M059J (cell line): ENCODE results near the gene UBAC2. TPM values are rescaled to one million over a fixed set of nuclear protein-coding genes. Genes with fewer than 3 reads are reported as not detected.
A peak's percentile ranks its signal among the peaks of the same experiment; 100 is the strongest.

Experiments used
- DNase-seq: peaks from one replicate; pipeline ENCODE4 v3.0.0-alpha.2; 2012; ENCODE audit warnings: low read depth
- total RNA-seq: library from RNA; depleted of rRNA; stranded (reverse); fragments of >200 nt; shearing (Covaris generic); gene quantifications from 2 replicates; pipeline ENCODE4 v1.2.3, GENCODE V29; 2014

The UBAC2 gene
- total RNA-seq, 1 experiment from 2014 or later = 61.5 TPM

GRCh38 chr13:99294958-99295357 is 94.3 kb downstream of the UBAC2 start:
- no peak for DNase-seq

- DNase-seq = no peak
Measured at GRCh38 chr13:99295488-99296252, 95.0 kb downstream of the UBAC2 start.

- no peak for DNase-seq
Measured at GRCh38 chr13:99296398-99296797, 95.7 kb downstream of the UBAC2 start.

GRCh38 chr13:99297331-99297730 is 96.7 kb downstream of the UBAC2 start:
- DNase-seq = no peak

GRCh38 chr13:99298056-99298455 is 97.4 kb downstream of the UBAC2 start:
- no peak for DNase-seq

DNA sequence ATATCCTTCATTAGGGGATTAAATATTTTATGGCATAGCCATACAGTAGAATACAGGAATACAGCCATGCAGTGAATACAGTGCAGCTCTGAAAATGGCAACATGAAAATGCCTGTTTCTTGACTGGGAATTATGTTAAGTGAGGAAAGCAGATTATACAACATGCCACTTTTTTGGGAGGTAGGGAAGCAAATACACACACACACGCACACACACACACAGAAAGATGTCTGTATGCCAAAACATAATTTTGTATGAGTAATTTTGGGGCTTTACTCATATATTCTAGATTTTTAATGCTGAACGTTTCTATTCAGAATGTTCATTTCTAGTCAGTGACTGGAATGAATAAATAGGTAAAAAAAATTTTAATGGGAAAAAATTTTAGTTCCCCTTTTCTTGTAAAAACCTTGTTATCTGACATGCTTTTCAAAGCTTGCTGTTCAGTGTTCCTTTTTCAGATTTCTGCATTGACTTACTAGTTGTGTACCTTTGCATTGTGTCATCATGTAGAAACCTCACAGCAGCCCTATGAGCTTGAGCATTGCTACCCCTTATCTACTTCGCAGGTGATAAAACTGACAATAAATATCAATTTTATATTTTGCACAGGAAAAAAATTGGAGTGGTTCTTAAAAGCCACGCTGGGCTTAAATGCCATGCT is 98.7 kb downstream of the UBAC2 start:
- no peak for DNase-seq

- no peak for DNase-seq
Measured at GRCh38 chr13:99299920-99300341, 99.3 kb downstream of the UBAC2 start.

GRCh38 chr13:99301056-99301838 is 100.6 kb downstream of the UBAC2 start:
- DNase-seq = no peak

GRCh38 chr13:99301913-99302636 is 101.4 kb downstream of the UBAC2 start:
- no peak for DNase-seq

GRCh38 chr13:99302637-99303505 is 102.2 kb downstream of the UBAC2 start:
- DNase-seq = no peak

DNA sequence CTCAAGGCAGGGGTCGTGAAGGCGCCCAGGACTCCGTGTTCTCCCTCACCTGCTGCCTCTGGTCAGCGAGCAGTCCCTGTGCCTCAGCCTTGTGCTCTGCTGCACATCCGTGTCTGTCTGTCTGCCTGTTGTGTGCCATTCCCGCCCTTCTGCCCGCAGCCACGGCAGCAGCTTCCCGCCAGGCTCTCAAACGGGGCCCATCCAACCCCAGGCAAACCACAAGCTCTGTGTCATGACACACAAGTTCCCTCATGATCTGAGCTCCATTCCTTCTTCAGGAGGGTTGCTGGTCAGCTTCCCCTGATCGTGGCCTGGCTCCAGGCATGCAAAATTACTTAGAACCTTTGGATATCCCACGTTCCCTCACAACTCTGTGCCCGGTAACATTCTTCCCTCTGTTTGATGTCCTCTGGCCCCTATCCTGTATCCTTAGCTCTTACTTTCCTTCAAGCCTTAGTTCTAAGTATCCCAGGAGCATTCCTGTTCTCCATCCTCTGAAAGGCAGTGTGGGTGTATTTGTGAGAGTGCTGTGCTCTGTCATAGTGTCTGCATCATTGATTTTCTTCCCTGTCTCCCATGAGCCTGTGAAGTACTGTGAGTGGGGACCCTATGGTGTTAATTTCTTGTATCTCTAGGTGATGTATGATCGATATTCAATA is 103.3 kb downstream of the UBAC2 start:
- DNase-seq = no peak

- DNase-seq = no peak
Measured at GRCh38 chr13:99304541-99304940, 103.9 kb downstream of the UBAC2 start.

DNA sequence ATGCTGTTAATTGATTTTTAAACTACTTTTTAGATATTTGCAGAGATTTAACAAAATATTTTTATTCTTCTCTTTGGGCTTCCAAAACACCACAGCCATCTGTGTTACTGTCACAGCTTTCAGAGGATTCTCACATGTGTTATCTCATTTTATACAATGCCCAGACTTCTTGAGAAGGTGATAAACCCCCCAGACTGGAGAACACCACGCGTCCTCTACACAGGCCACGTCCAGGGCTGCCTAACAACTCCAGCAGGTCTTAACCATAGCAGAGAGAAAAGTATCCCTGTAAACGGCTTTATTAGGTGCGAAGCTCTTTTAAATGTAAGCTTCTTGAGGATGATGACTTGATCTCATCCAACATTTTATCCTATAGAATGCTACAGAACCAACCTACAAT is 104.5 kb downstream of the UBAC2 start:
- DNase-seq = no peak

DNA sequence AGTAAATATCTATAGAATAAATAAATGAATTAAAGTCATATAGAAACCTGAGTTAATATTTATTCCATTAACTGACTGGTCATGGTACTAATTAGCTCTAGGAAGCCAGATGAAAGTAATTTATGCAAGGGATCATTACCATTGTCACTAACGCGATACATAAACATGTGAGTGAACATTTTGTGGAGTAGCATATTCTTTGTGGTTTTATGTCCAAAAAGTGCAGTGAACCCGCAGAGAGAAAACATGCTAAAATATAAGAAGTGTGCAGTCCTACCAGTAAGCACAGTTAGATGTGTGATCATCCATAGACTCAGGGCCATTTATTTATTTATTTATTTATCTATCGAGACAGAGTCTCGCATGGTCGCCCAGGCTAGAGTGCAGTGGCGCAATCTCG is 104.9 kb downstream of the UBAC2 start:
- no peak for DNase-seq

- peak; percentile 58 for DNase-seq
Measured at GRCh38 chr13:99307247-99307646, 106.6 kb downstream of the UBAC2 start, which contains the start of gene GPR183. GPR183 (minus strand) TSS chr13:99307399; CDS start chr13:99296145, 11,254 bp downstream.

- DNase-seq = peak; percentile 80
Measured at GRCh38 chr13:99307648-99308339, 107.1 kb downstream of the UBAC2 start.

DNA sequence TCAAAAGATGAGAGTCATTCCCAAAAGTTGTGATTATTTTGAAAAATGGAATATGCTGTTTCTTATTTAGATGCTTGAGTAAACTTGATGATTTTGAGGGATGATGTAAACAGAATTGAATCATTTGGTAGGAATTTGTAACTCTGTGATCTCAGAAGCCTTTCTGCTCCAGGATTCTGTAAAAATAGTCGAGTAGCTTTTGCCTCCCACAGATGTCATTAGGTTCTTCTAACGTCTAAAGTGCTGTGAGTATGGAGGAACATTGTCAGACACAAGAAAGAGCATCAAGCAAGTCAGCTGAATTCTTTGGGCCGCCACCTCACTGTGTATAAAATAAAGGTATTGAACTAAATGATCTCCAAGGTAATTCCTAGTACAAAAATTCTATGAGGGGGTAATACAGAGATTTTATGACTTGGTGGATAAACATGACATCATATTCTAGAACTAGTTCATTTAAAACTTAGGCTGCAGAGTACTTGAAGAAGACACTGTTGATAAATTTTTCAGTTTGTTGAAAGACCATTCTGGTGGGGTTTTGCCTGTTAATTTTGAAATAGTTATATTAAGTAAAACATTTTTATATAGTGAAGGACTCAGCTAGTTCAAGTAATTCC is 107.9 kb downstream of the UBAC2 start:
- peak; percentile 66 for DNase-seq

GRCh38 chr13:99310382-99311031 is 109.9 kb downstream of the UBAC2 start:
- DNase-seq = peak; percentile 67

DNA sequence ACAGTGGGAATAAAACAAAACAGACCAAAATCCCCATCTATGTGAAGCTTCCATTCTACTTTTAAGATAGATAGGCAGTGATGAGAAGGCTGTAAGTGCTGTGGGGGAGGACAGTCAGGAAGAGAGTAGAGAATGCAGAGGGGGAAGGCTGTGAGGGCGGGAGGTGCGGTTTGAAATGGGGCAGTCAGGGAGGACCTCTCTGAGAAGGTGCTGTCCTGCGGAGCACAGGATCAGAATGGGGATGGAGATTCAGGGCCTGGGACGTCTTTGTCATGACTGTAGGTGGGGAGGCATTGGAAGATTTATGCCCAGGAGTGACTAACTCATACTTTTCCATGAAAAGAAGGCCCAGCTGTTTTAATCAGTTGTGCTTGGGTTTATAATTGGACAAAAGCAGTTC is 110.5 kb downstream of the UBAC2 start:
- DNase-seq = peak; percentile 55
